Neutrophil (primary cell): ENCODE results near the gene DDI2.

Experiments
- H3K27ac ChIP-seq: fragments of 200-600 bp; sonication (generic); 2 replicates; pipeline ENCODE4 v1.5.1; 2016; ENCODE audit warnings: mild to moderate bottlenecking, moderate library complexity
- H3K27me3 ChIP-seq: fragments of 200-600 bp; sonication (generic); 2 replicates; pipeline ENCODE4 v1.6.0; 2016; ENCODE audit warnings: mild to moderate bottlenecking
- H3K36me3 ChIP-seq: fragments of 200-600 bp; sonication (generic); 2 replicates; pipeline ENCODE4 v1.5.1; 2017
- H3K4me1 ChIP-seq, 2 experiments: fragments of 200-600 bp in 1 of 2; sonication (generic) in 1 of 2; 1 replicate in 1 of 2; 2 replicates in 1 of 2; pipeline versions ENCODE4 v1.5.1 to v1.6.1; 2013 to 2016; ENCODE audit warnings: low read depth in 1 of 2, low read length in 1 of 2, mild to moderate bottlenecking in 1 of 2, moderate library complexity in 1 of 2; ENCODE audit not compliant: control insufficient read depth in 1 of 2, insufficient read depth in 1 of 2
- H3K4me3 ChIP-seq, 2 experiments: fragments of 200-600 bp in 1 of 2; sonication (generic) in 1 of 2; 1 replicate in 1 of 2; 2 replicates in 1 of 2; pipeline ENCODE4 v1.5.1; 2013 to 2016; ENCODE audit warnings: low read depth in 1 of 2, low read length in 1 of 2, mild to moderate bottlenecking in 1 of 2, moderate library complexity in 1 of 2
- H3K9me3 ChIP-seq: fragments of 200-600 bp; sonication (generic); 2 replicates; pipeline ENCODE4 v1.5.1; 2016
- TF ChIP-seq, protein P1 (sequence below): fragments of 200-600 bp; sonication (generic); IDR thresholded peaks from 2 replicates; pipeline ENCODE4 v1.5.1; 2016; ENCODE audit warnings: antibody characterized with exemption

The DDI2 gene

DNA sequence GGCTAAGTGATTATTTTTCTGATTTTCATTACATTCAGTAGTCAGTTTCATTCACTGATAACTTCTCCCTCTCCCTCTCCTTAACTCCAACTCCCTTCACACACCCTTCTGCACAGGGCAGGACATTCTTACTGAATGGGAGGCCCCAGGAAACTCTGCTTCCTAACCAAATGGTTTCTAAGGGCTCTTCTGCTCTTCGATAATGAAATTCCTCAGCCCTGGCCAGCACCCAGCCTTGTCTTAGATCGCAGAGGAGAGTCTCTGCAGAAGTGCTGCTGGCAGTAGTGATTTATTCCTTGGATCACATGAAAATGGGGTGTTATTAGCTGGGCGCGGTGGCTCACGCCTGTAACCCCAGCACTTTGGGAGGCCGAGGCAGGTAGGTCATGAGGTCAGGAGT is 83.2 kb downstream of the DDI2 start:
- H3K9me3 ChIP-seq = no peaks in the 10 kb centered on the region

GRCh38 chr1:15701784-15702183 is 84.5 kb downstream of the DDI2 start:
- peaks cover 11% of the 10 kb centered on the region in 2 experiments for H3K4me1 ChIP-seq
- H3K27ac ChIP-seq = no peak overlapping the region
- H3K36me3 ChIP-seq = peaks cover 19% of the 10 kb centered on the region
- no peaks in the 10 kb centered on the region for H3K27me3 ChIP-seq
- no peak overlapping the region for H3K4me3 ChIP-seq
- TF ChIP-seq, protein P1, sequence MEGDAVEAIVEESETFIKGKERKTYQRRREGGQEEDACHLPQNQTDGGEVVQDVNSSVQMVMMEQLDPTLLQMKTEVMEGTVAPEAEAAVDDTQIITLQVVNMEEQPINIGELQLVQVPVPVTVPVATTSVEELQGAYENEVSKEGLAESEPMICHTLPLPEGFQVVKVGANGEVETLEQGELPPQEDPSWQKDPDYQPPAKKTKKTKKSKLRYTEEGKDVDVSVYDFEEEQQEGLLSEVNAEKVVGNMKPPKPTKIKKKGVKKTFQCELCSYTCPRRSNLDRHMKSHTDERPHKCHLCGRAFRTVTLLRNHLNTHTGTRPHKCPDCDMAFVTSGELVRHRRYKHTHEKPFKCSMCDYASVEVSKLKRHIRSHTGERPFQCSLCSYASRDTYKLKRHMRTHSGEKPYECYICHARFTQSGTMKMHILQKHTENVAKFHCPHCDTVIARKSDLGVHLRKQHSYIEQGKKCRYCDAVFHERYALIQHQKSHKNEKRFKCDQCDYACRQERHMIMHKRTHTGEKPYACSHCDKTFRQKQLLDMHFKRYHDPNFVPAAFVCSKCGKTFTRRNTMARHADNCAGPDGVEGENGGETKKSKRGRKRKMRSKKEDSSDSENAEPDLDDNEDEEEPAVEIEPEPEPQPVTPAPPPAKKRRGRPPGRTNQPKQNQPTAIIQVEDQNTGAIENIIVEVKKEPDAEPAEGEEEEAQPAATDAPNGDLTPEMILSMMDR = no peak
- no peaks in the 10 kb centered on the region for H3K9me3 ChIP-seq

More for the DNA sequence above, 83.2 kb downstream of the DDI2 start:
- no peak overlapping the region for H3K27ac ChIP-seq
- TF ChIP-seq, protein P1 = no peak
- H3K4me1 ChIP-seq = peaks cover 13 to 15% of the 10 kb centered on the region in 2 experiments
- no peak overlapping the region for H3K4me3 ChIP-seq
- no peaks in the 10 kb centered on the region for H3K27me3 ChIP-seq
- peaks cover 8% of the 10 kb centered on the region for H3K36me3 ChIP-seq

DNA sequence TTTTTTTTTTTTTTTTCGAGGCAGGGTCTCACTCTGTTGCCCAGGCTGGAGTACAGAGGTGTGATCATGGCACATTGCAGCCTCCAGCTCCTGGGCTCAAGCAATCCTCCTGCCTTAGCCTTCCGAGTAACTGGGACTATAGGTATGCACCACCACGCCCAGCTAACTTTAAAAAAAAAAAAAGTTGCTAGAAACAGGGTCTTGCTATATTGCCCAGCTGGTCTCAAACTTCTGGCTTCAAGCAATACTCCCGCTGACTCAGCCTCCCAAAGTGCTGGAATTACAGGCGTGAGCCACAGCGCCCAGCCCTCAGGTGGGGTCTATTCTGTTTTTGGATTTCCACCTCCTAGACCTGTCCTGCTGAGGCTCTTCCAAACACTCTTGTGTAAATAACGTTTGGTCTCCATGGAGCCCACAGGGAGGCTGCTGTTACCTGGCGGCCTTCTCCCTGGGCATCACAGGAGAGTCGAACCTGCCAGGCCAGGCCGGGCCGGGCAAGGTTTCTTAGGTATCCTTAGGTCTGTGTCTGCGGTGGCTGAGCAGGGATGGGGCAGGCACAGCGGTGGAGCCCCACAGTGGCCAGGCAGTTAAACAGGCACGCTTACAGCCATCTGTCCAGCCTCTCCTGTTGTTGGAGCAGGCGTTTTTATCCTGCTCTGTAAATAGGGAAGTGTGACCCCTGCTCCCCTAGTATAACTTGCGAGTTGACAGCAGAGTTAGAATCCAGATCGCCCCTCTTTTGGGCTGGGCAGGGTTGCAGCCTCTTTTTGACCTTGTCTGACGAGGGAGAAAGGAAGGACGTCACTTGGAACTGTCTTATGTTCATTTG is 85.7 kb downstream of the DDI2 start:
- no peak overlapping the region for H3K4me3 ChIP-seq
- no peak overlapping the region for H3K27ac ChIP-seq
- no peaks in the 10 kb centered on the region for H3K9me3 ChIP-seq
- peaks cover 21% of the 10 kb centered on the region for H3K36me3 ChIP-seq
- H3K27me3 ChIP-seq = no peaks in the 10 kb centered on the region
- no peaks in the 10 kb centered on the region for H3K4me1 ChIP-seq
- TF ChIP-seq, protein P1 = no peak

GRCh38 chr1:15703562-15703961 is 86.3 kb downstream of the DDI2 start:
- no peak overlapping the region for H3K27ac ChIP-seq
- H3K4me1 ChIP-seq = no peaks in the 10 kb centered on the region
- H3K27me3 ChIP-seq = no peaks in the 10 kb centered on the region
- no peak overlapping the region for H3K4me3 ChIP-seq
- H3K36me3 ChIP-seq = peaks cover 21% of the 10 kb centered on the region
- no peaks in the 10 kb centered on the region for H3K9me3 ChIP-seq
- TF ChIP-seq, protein P1 = no peak

DNA sequence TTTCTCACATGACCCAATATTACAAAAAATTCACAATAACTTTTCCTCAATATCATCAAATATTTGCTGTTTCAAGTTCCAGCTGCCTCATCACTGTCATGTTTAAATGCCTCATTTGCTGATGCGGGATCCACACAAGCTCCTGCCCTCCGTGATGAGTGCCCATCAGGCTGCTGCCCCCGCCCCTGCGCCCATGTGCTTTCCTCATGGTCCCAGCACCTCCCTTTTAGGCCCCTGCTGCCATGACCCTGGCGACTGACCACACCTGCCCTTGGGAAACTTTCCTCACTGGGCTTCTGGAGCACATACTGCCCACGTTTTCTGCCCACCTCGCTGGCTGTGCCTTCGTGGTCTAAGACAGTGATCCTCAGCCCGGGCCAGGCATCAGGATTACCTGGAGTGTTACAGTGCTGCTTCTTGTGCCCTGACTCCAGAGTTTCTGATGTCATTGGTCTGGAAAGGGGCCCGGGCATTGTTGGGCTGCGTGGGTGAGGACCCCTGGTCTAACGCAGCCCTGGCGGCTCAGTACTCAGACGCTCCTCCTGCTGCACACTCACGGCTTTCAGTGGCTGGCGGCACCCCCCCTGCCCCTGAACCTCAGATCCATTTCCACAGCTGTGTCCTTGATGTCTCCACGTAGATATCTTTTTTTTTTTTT is 87.4 kb downstream of the DDI2 start:
- Histone ChIP-seq H3K4me3 (no peak overlapping the region), H3K27me3 (no peaks in the 10 kb centered on the region), H3K9me3 (no peaks in the 10 kb centered on the region), H3K27ac (no peak overlapping the region), H3K4me1 (no peaks in the 10 kb centered on the region), H3K36me3 (peaks cover 21% of the 10 kb centered on the region)
- TF ChIP-seq, protein P1 = no peak
